ENCODE measurements around the gene ADAM12.

DNA sequence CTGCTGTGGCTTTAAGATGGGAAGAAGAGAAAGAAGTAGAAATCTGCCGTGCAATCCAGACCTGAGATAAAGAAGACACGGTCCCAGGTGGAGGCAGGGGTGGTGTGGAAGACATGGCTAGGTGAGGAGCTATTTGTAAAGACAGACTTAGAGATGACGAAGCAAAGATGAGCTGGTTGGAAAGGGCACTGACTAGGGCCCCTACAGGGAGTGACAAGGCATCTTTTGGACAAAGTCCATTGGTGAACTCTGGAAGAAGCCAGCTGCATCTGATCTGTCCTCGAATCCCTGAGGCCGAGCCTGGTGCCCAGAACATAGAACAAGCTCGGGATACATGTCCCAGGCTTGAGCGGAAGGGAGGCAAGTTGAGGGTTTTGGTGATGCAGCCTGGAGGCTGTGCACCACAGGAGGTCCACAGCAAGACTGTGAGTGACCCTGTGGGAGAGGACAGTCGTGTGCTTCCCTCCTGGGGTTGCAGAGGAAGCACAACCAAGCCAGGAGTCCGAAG is 191.2 kb downstream of the ADAM12 start:
- TF ChIP-seq EZH2phosphoT487 (IDR thresholded peaks at IDR 0.05) (no peak), CTCF (IDR thresholded peaks at IDR 0.05) (no peak)
